OCI-LY7 (cell line): Measurements from ENCODE around the gene NINJ1.

Experiments
- CTCF ChIP-seq: fragments of 200-600 bp; sonication (generic); conservative IDR thresholded peaks from 2 replicates; pipeline ENCODE4 v1.5.1; 2014; ENCODE audit warnings: mild to moderate bottlenecking, antibody characterized with exemption, low read length, moderate library complexity, mixed read lengths
- EZH2phosphoT487 ChIP-seq: fragments of 200-600 bp; sonication (generic); IDR thresholded peaks from 2 replicates; pipeline ENCODE4 v1.6.1; 2018; ENCODE audit warnings: low read depth, borderline replicate concordance, mild to moderate bottlenecking, mixed run types, antibody characterized with exemption, low read length, moderate library complexity, mixed read lengths

GRCh38 chr9:93164085-93164484 is 30.0 kb upstream of the NINJ1 start:
- TF ChIP-seq CTCF: no peak
- TF ChIP-seq EZH2phosphoT487: no peak
